Breast epithelium (tissue), 4 donors: Measurements from ENCODE around the gene SNX14. TPM values are rescaled to one million over a fixed set of nuclear protein-coding genes. Genes with fewer than 3 reads are reported as not detected.

Experiments
- DNase-seq, 2 donors: peaks; one replicate each; pipeline ENCODE4 v3.0.0-alpha.2; 2019; ENCODE audit warnings: low spot score in 2 of 2
- H3K27ac ChIP-seq, 2 donors: fragments of 200-600 bp; sonication (generic) in 1 of 2; one replicate each; pipeline ENCODE4 v1.5.1; 2016 to 2019; ENCODE audit warnings: mild to moderate bottlenecking in 1 of 2
- H3K27me3 ChIP-seq, 2 donors: fragments of 200-600 bp; sonication (generic) in 1 of 2; one replicate each; pipeline versions ENCODE4 v1.5.1 to v1.6.0; 2017 to 2019; ENCODE audit warnings: control low read depth in 1 of 2, mild to moderate bottlenecking in 1 of 2
- H3K36me3 ChIP-seq: fragments of 200-600 bp; one replicate; pipeline ENCODE4 v1.5.1; 2019
- H3K4me1 ChIP-seq, 2 donors: fragments of 200-600 bp; sonication (generic); one replicate each; pipeline ENCODE4 v1.5.1; 2016 to 2019; ENCODE audit warnings: control low read depth in 1 of 2
- H3K4me3 ChIP-seq, 3 donors: fragments of 200-600 bp; sonication (generic); 1 replicate in 2 of 3; 2 replicates in 1 of 3; pipeline ENCODE4 v1.5.1; 2016 to 2019; ENCODE audit warnings: mild to moderate bottlenecking in 3 of 3, moderate library complexity in 2 of 3
- H3K9me3 ChIP-seq, 2 donors: fragments of 200-600 bp; sonication (generic) in 1 of 2; one replicate each; pipeline ENCODE4 v1.5.1; 2016 to 2019; ENCODE audit warnings: control low read depth in 1 of 2
- POLR2A ChIP-seq: fragments of 450-650 bp; IDR thresholded peaks from one replicate; pipeline ENCODE4 v1.6.1; 2016; ENCODE audit warnings: antibody characterized with exemption, mild to moderate bottlenecking, moderate library complexity
- POLR2AphosphoS5 ChIP-seq, 3 donors: sonication (generic); formaldehyde crosslinking; IDR thresholded peaks; one replicate each; pipeline ENCODE4 v1.6.1; 2017; ENCODE audit warnings: antibody characterized with exemption in 3 of 3
- intact Hi-C: fragments of 100-400 bp; cut with DNase I; formaldehyde crosslinking; loops from one replicate; pipeline ENCODE4 v1.15.1; 2023; ENCODE audit warnings: low total_unique reads
- total RNA-seq, 3 donors: library from RNA; depleted of rRNA; stranded (reverse); fragments of >200 nt; gene quantifications; one replicate each; pipeline ENCODE4 v1.1.0, GENCODE V29; 2016
- TF ChIP-seq, protein P1 (sequence below), 3 donors: fragments of 450-650 bp; IDR thresholded peaks; one replicate each; pipeline ENCODE4 v1.5.1; 2016 to 2017; ENCODE audit warnings: antibody characterized with exemption in 3 of 3, mild to moderate bottlenecking in 3 of 3, moderate library complexity in 3 of 3

Gene SNX14
- total RNA-seq, 3 donors from 2014 or later, result 72.2 to 126 (median 103) TPM

DNA sequence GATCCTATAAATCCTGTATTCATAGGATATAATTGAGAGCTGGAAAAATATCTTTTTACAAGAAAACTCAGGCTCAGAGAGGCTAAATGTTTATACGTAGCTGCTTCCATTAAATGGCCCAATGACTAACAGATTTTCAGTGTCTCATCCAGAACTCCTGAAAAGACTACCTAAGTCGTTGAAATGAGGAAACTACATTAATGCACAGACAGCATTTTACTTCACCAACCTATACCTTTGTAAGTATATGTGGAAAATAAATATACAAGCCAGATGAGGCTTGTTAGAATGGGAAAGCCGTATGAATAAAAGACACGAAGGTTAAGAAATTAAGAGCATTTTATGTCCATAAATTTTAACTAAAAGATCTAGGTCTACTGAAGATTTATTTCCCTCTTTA lies 8.4 kb upstream of the SNX14 start:
- DNase-seq, result no peak
- no peaks in the 10 kb centered on the region for H3K27me3 ChIP-seq
- no peak overlapping the region for H3K4me3 ChIP-seq
- H3K36me3 ChIP-seq, result no peaks in the 10 kb centered on the region
- H3K9me3 ChIP-seq, result no peaks in the 10 kb centered on the region
- H3K4me1 ChIP-seq, result no peaks in the 10 kb centered on the region
- H3K27ac ChIP-seq, result no peak overlapping the region
- TF ChIP-seq POLR2A, result no peak
- TF ChIP-seq, protein P1, sequence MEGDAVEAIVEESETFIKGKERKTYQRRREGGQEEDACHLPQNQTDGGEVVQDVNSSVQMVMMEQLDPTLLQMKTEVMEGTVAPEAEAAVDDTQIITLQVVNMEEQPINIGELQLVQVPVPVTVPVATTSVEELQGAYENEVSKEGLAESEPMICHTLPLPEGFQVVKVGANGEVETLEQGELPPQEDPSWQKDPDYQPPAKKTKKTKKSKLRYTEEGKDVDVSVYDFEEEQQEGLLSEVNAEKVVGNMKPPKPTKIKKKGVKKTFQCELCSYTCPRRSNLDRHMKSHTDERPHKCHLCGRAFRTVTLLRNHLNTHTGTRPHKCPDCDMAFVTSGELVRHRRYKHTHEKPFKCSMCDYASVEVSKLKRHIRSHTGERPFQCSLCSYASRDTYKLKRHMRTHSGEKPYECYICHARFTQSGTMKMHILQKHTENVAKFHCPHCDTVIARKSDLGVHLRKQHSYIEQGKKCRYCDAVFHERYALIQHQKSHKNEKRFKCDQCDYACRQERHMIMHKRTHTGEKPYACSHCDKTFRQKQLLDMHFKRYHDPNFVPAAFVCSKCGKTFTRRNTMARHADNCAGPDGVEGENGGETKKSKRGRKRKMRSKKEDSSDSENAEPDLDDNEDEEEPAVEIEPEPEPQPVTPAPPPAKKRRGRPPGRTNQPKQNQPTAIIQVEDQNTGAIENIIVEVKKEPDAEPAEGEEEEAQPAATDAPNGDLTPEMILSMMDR (IDR thresholded peaks at IDR 0.05), result no peak
- no peak for TF ChIP-seq POLR2AphosphoS5 (IDR thresholded peaks at IDR 0.05)
- intact Hi-C loops, result no loop called here

DNA sequence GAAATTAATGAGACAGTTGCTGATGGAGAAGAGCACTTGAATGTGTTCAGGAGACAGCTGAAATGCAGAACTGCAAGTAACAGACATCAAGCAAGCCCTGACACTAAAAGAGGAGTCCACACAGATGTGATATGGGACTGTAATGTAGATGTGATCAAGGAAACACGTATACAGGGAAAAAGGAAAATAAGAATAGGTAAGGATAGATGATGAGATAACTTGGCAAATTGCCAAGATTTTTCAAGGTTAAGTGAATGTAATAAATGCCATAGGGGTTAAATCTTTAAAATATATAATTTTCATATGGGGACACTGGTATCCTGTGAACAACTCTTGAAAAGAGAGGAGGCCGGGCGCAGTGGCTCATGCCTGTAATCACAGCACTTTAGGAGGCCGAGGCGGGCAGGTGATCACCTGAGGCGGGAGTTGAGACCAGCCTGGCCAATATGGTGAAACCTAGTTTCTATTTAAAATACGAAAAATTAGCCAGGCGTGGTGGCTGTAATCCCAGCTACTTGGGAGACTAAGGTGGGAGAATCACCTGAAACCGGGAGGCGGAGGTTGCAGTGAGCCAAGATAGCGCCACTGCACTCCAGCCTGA lies 7.2 kb upstream of the SNX14 start:
- Histone ChIP-seq H3K9me3 (no peaks in the 10 kb centered on the region), H3K4me1 (no peaks in the 10 kb centered on the region), H3K27me3 (no peaks in the 10 kb centered on the region), H3K4me3 (no peak overlapping the region), H3K36me3 (no peaks in the 10 kb centered on the region), H3K27ac (no peak overlapping the region)
- TF ChIP-seq POLR2A, result no peak
- TF ChIP-seq, protein P1 (IDR thresholded peaks at IDR 0.05), result no peak
- no peak for TF ChIP-seq POLR2AphosphoS5 (IDR thresholded peaks at IDR 0.05)
- intact Hi-C loops, result no loop called here
- DNase-seq, result no peak

DNA sequence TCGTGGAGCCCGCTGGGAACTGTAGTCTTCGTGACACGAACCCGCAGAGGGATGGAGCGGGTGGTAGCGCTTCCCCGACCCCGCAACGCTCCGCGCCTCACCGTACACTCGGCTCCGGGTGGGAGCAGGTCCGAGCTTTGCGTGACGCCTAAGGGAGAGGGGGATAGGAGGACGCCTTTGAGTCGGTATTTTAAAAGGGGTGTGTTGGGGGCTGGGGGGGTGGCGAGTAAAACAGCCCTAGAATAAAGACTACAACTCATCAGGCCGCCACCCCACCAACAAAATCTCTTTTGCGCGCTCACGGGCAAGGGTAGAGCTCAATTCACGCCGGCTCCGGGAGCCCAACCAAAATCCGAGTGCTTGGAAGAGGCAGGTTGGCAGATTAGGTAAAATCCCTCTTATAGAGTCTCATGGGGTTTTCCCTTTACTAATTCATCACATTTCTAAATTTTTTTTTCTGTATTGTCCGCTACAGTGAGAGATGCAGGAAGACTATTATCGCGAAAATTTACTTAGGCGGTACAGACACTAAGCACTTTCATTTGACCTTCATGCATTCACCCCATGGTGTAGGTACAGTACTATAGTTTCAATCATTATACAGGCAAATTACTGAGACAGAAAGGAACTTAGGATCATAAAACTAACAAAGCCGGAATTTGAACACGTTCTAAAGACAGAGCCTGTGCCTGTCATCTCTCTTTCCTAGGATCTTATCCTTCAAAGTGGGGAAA lies 706 bp upstream of the SNX14 start:
- intact Hi-C loops, result no loop called here
- peak overlapping the region; percentile 80 to 90 (median 82) for H3K4me3 ChIP-seq
- peak overlapping the region; percentile 95 to 96 for H3K27ac ChIP-seq
- H3K9me3 ChIP-seq, result no peaks in the 10 kb centered on the region
- no peak for DNase-seq
- TF ChIP-seq POLR2A (no peak), POLR2AphosphoS5 (IDR thresholded peaks at IDR 0.05) (peak in 1 of 3 donors; percentile 39)
- H3K36me3 ChIP-seq, result no peaks in the 10 kb centered on the region
- H3K4me1 ChIP-seq, result no peaks in the 10 kb centered on the region
- H3K27me3 ChIP-seq, result no peaks in the 10 kb centered on the region

DNA sequence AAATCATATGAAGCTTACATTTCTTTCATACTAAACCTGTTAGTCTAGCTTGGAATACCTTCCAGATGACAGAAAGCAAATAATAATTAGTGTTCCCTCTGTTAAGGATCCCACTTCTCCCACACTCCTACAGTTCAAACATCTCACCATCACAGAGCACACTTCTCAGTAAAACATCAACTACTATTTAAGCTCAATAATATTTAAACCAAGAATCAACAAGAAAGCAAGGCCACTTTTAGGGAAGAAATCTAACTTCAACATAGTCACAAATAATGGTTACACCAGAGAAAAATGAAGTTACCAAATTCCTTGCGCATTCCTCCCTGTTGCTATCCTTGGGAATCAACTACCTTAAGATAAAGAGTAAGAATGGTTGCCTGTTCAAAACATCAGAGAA lies 1.6 kb downstream of the SNX14 start:
- DNase-seq, result no peak
- Histone ChIP-seq H3K9me3 (no peaks in the 10 kb centered on the region), H3K27ac (no peak overlapping the region), H3K4me3 (peak overlapping the region in 1 of 3 donors; percentile 80), H3K36me3 (no peaks in the 10 kb centered on the region), H3K4me1 (no peaks in the 10 kb centered on the region), H3K27me3 (no peaks in the 10 kb centered on the region)
- TF ChIP-seq POLR2AphosphoS5 (IDR thresholded peaks at IDR 0.05) (no peak), POLR2A (no peak)
- TF ChIP-seq, protein P1 (IDR thresholded peaks at IDR 0.05), result no peak
- intact Hi-C loops, result no loop called here

DNA sequence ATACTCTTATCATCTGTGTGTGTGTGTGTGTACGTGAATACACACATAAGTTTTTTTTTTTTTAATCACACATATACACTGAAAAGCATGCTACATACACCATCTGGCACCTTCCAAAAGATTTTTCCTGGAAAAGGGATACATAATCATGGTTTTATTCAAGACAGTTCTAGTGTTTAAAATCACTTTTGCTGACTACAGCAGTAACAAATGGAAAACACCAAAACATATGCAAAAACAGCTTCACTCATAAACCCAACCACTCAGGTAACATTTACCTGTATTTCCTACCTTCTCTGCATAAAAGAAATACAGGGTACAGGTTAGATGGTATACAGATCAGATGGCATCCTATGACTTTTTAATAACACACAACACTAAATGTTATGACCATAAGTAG lies 2.5 kb downstream of the SNX14 start:
- H3K9me3 ChIP-seq, result no peaks in the 10 kb centered on the region
- no peak overlapping the region for H3K27ac ChIP-seq
- no peaks in the 10 kb centered on the region for H3K27me3 ChIP-seq
- H3K4me3 ChIP-seq, result no peak overlapping the region
- no peak for TF ChIP-seq POLR2A
- no peak for TF ChIP-seq POLR2AphosphoS5 (IDR thresholded peaks at IDR 0.05)
- TF ChIP-seq, protein P1 (IDR thresholded peaks at IDR 0.05), result no peak
- no peak for DNase-seq
- intact Hi-C loops, result no loop called here
- no peaks in the 10 kb centered on the region for H3K4me1 ChIP-seq
- H3K36me3 ChIP-seq, result no peaks in the 10 kb centered on the region
